GM19239 (cell line): Measurements from ENCODE around the gene PRRC2B.

Source experiments
- DNase-seq: peaks from one replicate; pipeline ENCODE4 v3.0.0; 2011; ENCODE audit warnings: low spot score; ENCODE audit not compliant: insufficient read length
- FAIRE-seq: peaks from 2 replicates; lab custom pipeline; 2011; peaks lifted over from hg19 to GRCh38; lab: Jason Lieb, UNC

The PRRC2B gene

DNA sequence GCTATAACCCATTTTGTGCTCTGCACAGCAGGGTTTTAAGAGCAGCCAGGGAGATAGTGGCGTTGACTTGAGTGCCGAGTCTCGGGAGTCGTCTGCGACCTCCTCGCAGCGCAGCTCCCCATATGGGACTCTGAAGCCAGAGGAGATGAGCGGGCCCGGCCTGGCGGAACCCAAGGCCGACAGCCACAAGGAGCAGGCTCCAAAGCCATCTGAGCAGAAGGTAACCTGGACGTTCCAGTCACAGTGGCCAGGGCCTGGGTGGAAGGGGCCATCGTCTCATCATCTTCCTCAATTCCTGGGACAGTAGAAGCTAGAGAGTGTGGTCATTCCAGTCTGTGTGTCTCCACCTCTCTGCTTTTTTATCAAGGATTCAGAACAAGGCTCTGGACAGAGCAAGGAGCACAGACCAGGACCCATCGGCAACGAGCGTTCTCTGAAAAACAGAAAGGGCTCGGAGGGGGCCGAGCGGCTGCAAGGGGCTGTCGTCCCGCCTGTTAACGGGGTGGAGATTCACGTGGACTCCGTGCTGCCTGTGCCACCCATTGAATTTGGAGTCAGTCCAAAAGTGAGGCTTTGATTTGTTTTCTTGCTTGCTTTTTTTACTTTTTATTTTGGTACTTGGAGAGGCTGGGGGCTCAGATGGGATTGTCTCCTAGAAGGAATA is 88.6 kb downstream of the PRRC2B start:
- FAIRE-seq (no peak), DNase-seq (no peak)

- FAIRE-seq (no peak), DNase-seq (no peak)
Measured at GRCh38 chr9:131483319-131484050, 89.6 kb downstream of the PRRC2B start.

- FAIRE-seq (no peak), DNase-seq (no peak)
Measured at GRCh38 chr9:131484051-131484445, 90.2 kb downstream of the PRRC2B start.

DNA sequence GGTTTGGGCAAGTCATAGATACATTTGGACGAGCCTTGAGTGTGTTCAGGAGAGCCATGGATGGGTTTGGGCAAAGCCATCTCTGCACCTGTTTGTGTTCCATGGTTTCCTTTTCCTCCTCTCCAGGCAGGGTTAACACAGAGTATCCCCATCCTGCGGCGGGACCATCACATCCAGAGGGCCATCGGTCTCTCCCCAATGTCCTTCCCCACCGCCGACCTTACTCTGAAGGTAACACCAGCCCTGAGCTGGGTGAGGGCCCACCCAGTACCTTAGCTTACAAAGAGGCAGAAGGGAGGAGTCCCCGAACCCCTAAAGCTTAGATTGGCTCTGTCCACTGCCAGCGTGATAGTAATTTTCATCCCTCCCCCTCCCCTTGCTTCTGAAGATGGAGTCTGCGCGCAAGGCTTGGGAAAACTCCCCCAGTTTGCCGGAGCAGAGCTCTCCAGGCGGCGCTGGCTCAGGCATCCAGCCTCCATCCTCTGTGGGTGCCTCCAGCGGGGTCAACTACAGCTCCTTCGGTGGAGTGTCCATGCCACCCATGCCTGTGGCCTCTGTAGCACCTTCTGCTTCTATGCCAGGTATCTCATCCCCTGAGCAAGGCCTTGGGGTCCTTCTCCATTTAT is 90.8 kb downstream of the PRRC2B start:
- DNase-seq (no peak), FAIRE-seq (no peak)

GRCh38 chr9:131485206-131485605 is 91.3 kb downstream of the PRRC2B start:
- DNase-seq (no peak), FAIRE-seq (no peak)

DNA sequence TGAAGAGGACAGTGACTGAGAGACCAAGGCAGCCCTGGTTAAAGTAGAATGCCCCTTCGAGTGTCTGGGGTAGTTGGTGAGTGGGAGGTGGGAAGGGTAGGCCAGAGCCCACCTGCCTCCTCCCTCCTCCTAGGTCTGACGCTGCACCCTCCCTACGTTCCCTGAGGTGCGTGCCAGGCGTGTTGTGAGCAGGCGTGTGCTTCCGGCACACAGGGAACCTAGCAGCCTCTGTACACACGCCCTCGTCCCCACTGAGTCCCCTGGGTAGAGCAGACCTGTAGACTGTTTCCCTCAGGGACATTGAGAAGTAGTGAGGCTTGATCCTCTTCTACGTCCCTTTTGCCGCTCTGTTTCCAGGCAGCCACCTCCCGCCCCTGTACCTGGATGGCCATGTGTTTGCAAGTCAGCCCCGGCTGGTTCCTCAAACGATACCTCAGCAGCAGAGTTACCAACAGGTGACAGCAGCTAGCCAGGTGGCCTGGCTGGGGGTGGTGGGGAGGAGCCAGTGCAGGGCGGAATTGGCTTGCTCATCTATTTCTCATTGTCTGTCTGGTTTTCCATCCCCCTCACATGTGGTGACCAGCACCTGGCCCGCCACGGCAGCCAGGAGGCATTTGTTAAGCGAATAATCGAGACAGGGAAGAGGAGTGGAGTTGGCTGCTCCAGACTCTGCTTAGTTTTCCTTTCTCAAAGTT is 92.0 kb downstream of the PRRC2B start:
- FAIRE-seq: no peak
- no peak for DNase-seq

DNA sequence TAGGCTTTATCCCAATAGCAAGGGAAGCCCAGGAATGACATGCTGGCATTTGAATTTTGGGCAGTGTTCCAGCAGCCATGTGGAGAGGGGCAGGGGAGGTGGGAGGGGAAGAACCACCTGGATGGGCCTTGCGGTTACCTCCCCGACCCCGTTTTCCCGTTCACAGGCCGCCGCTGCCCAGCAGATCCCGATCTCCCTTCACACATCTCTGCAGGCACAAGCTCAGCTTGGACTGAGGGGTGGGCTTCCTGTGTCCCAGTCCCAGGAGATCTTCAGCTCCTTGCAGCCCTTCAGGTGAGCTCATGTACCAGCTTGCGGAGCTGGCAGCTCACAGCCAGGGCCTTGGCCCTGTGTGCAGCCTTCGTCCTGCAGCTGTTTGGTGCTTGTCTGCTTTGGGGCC is 93.1 kb downstream of the PRRC2B start:
- no peak for DNase-seq

DNA sequence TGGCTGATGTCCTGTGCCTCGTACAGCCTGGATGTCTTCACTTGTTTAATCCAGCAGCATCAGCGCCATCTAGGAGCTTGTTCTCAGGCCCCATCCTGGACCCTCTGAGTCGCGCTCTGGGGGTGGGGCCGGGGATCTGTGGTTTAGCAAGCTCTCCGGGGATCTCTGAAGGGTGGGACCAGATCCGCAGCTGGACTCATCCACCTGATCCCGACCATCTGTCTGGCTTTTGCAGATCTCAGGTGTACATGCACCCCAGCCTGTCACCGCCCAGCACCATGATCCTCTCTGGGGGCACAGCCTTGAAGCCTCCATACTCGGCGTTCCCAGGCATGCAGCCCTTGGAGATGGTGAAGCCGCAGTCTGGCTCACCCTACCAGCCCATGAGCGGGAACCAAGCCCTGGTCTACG is 93.7 kb downstream of the PRRC2B start:
- DNase-seq: no peak

More for the DNA sequence above, 93.1 kb downstream of the PRRC2B start:
- FAIRE-seq: no peak

GRCh38 chr9:131490514-131490913 is 96.6 kb downstream of the PRRC2B start:
- no peak for DNase-seq
- FAIRE-seq: no peak

More for the DNA sequence above, 93.7 kb downstream of the PRRC2B start:
- no peak for FAIRE-seq

DNA sequence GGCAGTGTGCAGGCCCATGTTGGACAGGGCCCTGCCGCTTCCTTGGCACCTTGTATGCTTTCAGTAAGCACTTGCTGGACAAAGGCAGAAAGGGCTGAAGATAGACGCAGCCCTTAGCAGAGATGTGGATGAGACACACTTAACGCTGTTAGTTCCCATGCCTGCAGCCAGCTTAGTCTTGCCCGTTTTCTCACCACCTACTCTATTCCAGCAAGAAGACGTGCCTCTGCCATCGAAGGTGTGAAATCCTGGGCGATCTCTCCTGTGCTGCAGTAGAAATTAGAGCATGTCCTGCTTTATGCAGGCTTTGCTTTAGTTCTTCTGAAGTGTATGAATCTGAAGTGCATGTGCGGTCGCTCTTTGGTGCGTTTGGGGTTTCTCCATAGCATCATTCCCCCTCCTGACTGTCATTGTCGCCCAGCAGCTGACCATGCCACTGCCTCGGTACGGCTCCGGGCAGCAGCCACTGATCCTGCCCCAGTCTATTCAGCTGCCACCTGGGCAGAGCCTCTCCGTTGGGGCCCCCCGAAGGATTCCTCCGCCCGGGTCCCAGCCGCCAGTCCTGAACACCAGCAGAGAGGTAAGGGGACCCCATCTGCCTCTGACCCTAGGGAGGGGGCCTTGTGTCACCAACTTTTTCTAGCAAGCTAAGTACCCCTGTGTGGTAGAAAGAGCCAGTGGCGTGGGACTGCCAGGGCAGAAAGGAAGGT is 97.3 kb downstream of the PRRC2B start:
- DNase-seq (no peak), FAIRE-seq (no peak)

- DNase-seq (no peak), FAIRE-seq (no peak)
Measured at GRCh38 chr9:131492070-131492469, 98.2 kb downstream of the PRRC2B start.

DNA sequence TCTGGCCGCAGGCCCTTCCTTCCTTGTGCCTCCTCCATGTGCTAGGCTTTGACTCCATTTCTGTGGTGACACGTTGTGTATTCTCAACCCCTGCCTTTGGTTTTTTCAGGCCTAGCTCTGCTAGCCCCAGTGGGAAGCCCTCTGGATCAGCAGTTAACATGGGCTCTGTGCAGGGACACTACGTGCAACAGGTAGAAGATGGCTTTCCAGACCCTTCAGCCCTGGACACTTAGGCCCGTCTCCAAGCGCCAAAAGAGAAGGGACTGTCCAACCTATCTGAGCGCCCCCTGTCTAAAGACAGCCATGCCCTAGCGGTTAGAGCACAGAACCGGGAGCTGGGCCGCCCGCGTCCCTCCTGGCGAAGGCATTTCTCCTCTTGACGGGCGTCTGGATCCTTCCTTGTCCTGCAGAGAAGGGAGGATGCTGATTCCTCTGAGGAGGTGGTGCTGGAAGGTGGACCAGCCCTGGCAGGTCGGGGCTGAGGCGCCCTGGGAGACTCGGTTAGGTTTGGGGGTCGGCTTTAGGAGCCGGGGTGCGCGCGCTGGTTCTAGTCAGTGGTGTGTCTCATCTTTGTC is 100.5 kb downstream of the PRRC2B start:
- no peak for FAIRE-seq
- no peak for DNase-seq

DNA sequence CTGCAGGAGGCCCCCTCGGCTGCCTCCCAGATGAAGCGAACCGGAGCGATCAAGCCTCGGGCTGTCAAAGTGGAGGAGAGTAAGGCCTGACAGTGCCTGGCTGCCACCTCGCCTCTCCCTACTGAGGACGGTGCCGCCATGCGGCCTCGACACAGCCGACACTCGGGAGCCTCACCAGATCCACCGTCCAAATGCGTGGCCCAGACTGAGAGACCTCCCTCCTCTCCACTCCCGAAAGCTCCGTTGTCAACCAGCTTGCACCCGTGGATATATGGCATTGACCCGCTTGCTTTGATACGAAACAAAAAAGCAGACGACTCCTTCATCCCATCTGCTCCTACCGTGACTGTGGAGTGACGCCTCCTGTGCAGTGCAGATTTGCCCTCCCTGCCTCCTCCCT is 101.9 kb downstream of the PRRC2B start:
- FAIRE-seq (no peak), DNase-seq (no peak)

GRCh38 chr9:131496844-131497405 is 103.0 kb downstream of the PRRC2B start:
- no peak for DNase-seq
- no peak for FAIRE-seq

DNA sequence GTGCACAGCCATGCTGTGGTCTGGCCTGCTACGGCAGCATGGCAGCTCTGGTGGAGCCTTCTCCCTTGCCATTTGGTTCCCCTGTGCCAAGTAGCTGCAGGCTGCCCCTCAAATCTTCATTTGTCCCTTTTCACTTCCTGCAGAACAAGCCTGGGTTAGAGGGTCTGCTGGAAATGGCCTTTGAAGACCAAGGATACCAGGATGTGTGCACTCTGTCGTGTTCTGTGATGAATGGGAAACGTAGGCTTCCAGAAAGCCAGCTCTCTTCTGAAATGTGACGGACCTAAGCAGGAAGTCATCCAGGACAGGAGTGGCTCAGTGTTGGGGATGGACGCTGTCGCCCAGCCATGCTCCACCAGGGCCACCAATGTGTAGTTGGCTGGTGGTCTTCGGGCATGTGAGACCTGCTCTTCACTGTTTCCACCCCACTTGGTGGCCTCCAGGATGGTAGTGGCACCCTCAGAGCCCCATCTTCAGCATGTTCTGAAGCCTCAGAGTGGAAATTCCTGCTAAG is 105.4 kb downstream of the PRRC2B start:
- no peak for DNase-seq
- FAIRE-seq: no peak

DNA sequence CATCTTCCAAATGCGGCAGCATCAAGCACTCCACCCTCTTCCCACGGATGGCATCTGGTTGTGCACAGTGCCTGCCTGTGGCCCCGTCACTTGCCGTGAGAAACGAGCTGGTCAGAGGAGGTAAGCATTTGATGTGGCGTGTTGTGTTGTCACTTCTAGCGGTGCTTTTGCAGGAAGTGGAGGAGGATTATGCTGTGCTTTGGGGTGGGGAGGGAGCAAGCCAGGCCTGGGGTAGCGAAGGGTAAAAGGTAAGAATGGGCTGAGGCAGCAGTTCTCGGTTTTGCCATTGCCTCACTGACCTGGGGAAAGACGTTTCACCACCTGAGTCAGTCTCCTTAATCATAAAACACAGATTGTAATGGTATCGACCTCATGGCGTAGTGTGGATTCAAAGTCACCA is 106.5 kb downstream of the PRRC2B start:
- no peak for DNase-seq
- no peak for FAIRE-seq

- FAIRE-seq (no peak), DNase-seq (no peak)
Measured at GRCh38 chr9:131500939-131501541, 107.2 kb downstream of the PRRC2B start.

- peak; percentile 87 for FAIRE-seq
Measured at GRCh38 chr9:131502781-131503625, 109.1 kb downstream of the PRRC2B start, which contains the start of gene POMT1. Gene POMT1, plus strand, starts transcription at chr9:131502918. Its CDS starts 1,301 bp downstream, at chr9:131504219.

More at GRCh38 chr9:131502781-131503625, 109.1 kb downstream of the PRRC2B start, which contains the start of gene POMT1:
- peak; percentile 98 for DNase-seq
